Stomach (tissue), 9 donors: Measurements from ENCODE around the gene FBXW7. TPM values are rescaled to one million over a fixed set of nuclear protein-coding genes. Genes with fewer than 3 reads are reported as not detected.
A peak's percentile ranks its signal among the peaks of the same experiment; 100 is the strongest.

ENCODE experiments used
- DNase-seq, 2 donors: peaks; one replicate each; pipeline versions ENCODE4 v3.0.0 to v3.0.0-alpha.2; 2013 to 2019
- H3K27ac ChIP-seq, 5 donors: fragments of 200-600 bp in 4 of 5; sonication (generic) in 4 of 5; one replicate each; pipeline ENCODE4 v1.5.1; 2013 to 2019; ENCODE audit warnings: mild to moderate bottlenecking in 1 of 5, moderate library complexity in 1 of 5
- H3K27me3 ChIP-seq, 3 donors: fragments of 200-600 bp; sonication (generic); one replicate each; pipeline ENCODE4 v1.5.1; 2017 to 2019; ENCODE audit warnings: mixed run types in 1 of 3
- H3K36me3 ChIP-seq, 4 donors: fragments of 200-600 bp; sonication (generic); 1 replicate in 3 of 4; 2 replicates in 1 of 4; pipeline ENCODE4 v1.5.1; 2016 to 2019
- H3K4me1 ChIP-seq, 4 donors: fragments of 200-600 bp; sonication (generic); one replicate each; pipeline ENCODE4 v1.5.1; 2016 to 2019
- H3K4me3 ChIP-seq, 4 donors: fragments of 200-600 bp; sonication (generic) in 3 of 4; one replicate each; pipeline ENCODE4 v1.5.1; 2016 to 2019; ENCODE audit warnings: mild to moderate bottlenecking in 1 of 4
- H3K9me3 ChIP-seq, 4 donors: fragments of 200-600 bp; sonication (generic); one replicate each; pipeline ENCODE4 v1.5.1; 2016 to 2019
- EP300 ChIP-seq: sonication (generic); formaldehyde crosslinking; IDR thresholded peaks from one replicate; pipeline ENCODE4 v1.6.1; 2017; ENCODE audit warnings: antibody characterized with exemption
- POLR2A ChIP-seq, 4 donors: fragments of 450-650 bp; IDR thresholded peaks; one replicate each; pipeline ENCODE4 v1.6.1; 2016; ENCODE audit warnings: antibody characterized with exemption in 4 of 4, control low read depth in 2 of 4, mild to moderate bottlenecking in 1 of 4, moderate library complexity in 1 of 4
- POLR2AphosphoS5 ChIP-seq, 3 donors: sonication (generic); formaldehyde crosslinking; IDR thresholded peaks; one replicate each; pipeline ENCODE4 v1.6.1; 2016; ENCODE audit warnings: antibody characterized with exemption in 3 of 3
- WGBS, 5 donors: extraction: QIAGEN DNeasy Blood & Tissue Kit in 3 of 5; methylation state at CpG; one replicate each; pipeline versions ENCODE4 v1.1.5 to v1.1.7; 2013 to 2018; 5-methylcytosine and 5-hydroxymethylcytosine counted together
- intact Hi-C: fragments of 100-400 bp; cut with DNase I; formaldehyde crosslinking; loops from one replicate; pipeline ENCODE4 v1.15.1; 2023; ENCODE audit warnings: low total_unique reads
- polyA plus RNA-seq, 3 donors: library from polyadenylated mRNA; stranded (reverse); fragments of 200-250 nt; gene quantifications; one replicate each; pipeline ENCODE4 v1.2.3, GENCODE V29; 2013
- total RNA-seq, 5 donors: library from RNA; depleted of rRNA; stranded (reverse); fragments of >200 nt; gene quantifications; one replicate each; pipeline versions ENCODE4 v1.1.0 to v1.2.3, GENCODE V29; 2014 to 2016
- TF ChIP-seq, protein P1 (sequence below), 7 experiments: fragments of 450-650 bp in 4 of 7; fragments of 200-600 bp in 3 of 7; sonication (generic) in 3 of 7; IDR thresholded peaks; one replicate each; pipeline ENCODE4 v1.5.1; 2016 to 2019; ENCODE audit warnings: antibody characterized with exemption in 7 of 7, control low read depth in 2 of 7, mild to moderate bottlenecking in 1 of 7
- donor health status: healthy with polysubstance abuse.
- donor health status: Bipolar disorder and iron deficiency.
- donor health status: healthy.

The FBXW7 gene
- total and polyA plus RNA-seq, 8 donors = 8.7 to 119 (median 25.1) TPM

DNA sequence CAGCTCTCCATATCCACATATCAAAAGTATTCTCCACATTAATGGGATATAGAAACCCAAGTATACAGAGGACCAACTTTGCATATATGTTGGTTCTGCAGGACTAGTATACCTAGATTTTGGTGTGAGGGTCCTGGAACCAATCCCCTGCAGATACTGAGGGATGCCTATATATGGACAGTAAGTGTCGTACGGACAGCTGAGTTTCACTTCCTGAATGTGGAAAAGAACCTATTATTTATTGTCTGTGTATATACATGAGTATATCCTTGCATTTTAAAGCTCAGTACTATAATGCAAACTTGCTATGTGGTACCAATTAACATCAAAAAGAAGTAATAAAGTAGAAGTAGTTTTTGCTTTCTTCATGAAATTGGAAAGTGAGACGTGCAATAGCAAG, 101.9 kb downstream of the FBXW7 start:
- H3K9me3 ChIP-seq = no peaks in the 10 kb centered on the region
- intact Hi-C loops = no loop called here
- H3K4me1 ChIP-seq = peaks cover 0 to 12% (median 5%) of the 10 kb centered on the region in 4 donors
- H3K36me3 ChIP-seq = no peaks in the 10 kb centered on the region
- no peak for DNase-seq
- H3K27ac ChIP-seq = no peak overlapping the region
- WGBS, 5 donors = 88 to 93% (median 92%) methylated on average over 3 of the region's 3 CpGs
- H3K4me3 ChIP-seq = no peak overlapping the region
- TF ChIP-seq POLR2A (IDR thresholded peaks at IDR 0.05) = no peak
- TF ChIP-seq, protein P1, sequence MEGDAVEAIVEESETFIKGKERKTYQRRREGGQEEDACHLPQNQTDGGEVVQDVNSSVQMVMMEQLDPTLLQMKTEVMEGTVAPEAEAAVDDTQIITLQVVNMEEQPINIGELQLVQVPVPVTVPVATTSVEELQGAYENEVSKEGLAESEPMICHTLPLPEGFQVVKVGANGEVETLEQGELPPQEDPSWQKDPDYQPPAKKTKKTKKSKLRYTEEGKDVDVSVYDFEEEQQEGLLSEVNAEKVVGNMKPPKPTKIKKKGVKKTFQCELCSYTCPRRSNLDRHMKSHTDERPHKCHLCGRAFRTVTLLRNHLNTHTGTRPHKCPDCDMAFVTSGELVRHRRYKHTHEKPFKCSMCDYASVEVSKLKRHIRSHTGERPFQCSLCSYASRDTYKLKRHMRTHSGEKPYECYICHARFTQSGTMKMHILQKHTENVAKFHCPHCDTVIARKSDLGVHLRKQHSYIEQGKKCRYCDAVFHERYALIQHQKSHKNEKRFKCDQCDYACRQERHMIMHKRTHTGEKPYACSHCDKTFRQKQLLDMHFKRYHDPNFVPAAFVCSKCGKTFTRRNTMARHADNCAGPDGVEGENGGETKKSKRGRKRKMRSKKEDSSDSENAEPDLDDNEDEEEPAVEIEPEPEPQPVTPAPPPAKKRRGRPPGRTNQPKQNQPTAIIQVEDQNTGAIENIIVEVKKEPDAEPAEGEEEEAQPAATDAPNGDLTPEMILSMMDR (IDR thresholded peaks at IDR 0.05) = no peak
- TF ChIP-seq POLR2AphosphoS5 (IDR thresholded peaks at IDR 0.05) = no peak
- no peak for TF ChIP-seq EP300
- no peaks in the 10 kb centered on the region for H3K27me3 ChIP-seq

DNA sequence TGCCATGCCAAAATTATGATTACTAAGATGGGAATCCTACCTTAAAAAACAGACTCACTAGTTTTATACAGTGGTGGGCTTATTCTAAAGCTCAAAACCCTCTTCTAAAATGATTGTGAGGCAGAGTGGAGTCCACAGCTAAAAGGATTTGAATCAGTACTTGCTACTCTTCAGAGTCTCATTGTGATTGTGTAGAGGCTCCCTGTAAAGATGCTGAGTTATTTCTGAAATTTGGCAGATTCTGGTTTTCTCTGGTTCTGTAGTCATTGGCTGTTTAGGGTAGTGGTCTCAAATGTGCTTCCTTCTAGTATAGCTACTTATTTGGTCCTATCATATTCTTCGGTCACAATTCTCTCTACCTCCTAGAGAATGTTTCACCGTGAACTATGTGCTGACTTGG, 104.1 kb downstream of the FBXW7 start:
- H3K4me1 ChIP-seq = peaks cover 0 to 12% (median 5%) of the 10 kb centered on the region in 4 donors
- H3K4me3 ChIP-seq = no peak overlapping the region
- 95 to 100% (median 97%) methylated on average over 2 of the region's 2 CpGs for WGBS, 5 donors
- intact Hi-C loops = no loop called here
- no peaks in the 10 kb centered on the region for H3K36me3 ChIP-seq
- no peak for TF ChIP-seq POLR2A (IDR thresholded peaks at IDR 0.05)
- TF ChIP-seq EP300 = no peak
- TF ChIP-seq, protein P1 (IDR thresholded peaks at IDR 0.05) = no peak
- TF ChIP-seq POLR2AphosphoS5 (IDR thresholded peaks at IDR 0.05) = no peak
- DNase-seq = no peak
- H3K27ac ChIP-seq = no peak overlapping the region
- H3K9me3 ChIP-seq = no peaks in the 10 kb centered on the region
- no peaks in the 10 kb centered on the region for H3K27me3 ChIP-seq

DNA sequence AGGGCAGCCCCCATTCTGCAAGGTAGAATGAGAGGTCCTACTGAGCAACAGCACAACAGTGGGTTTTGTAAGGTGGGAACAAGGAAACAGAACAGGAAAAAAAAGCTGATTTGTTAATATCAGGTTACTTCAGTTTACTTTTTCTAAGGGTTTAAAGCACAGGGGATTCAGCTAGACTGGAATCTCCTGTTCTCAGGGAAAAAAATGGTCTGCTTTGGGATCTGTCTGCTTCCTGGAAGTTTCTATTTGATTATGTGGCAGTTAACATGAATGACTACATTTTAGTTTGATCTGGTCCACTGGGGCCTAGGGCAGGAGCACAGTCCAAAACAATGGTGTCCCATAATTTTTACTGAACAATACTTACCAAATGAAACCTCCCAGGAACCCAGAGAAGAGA, 104.6 kb downstream of the FBXW7 start:
- no peaks in the 10 kb centered on the region for H3K27me3 ChIP-seq
- TF ChIP-seq POLR2AphosphoS5 (IDR thresholded peaks at IDR 0.05) = no peak
- TF ChIP-seq, protein P1 (IDR thresholded peaks at IDR 0.05) = no peak
- no peak for TF ChIP-seq POLR2A (IDR thresholded peaks at IDR 0.05)
- no peak for TF ChIP-seq EP300
- intact Hi-C loops = no loop called here
- no peak overlapping the region for H3K27ac ChIP-seq
- peaks cover 0 to 14% (median 5%) of the 10 kb centered on the region in 4 donors for H3K4me1 ChIP-seq
- H3K9me3 ChIP-seq = no peaks in the 10 kb centered on the region
- H3K4me3 ChIP-seq = no peak overlapping the region
- no peaks in the 10 kb centered on the region for H3K36me3 ChIP-seq
- DNase-seq = peak in 1 of 2 donors; percentile 51

DNA sequence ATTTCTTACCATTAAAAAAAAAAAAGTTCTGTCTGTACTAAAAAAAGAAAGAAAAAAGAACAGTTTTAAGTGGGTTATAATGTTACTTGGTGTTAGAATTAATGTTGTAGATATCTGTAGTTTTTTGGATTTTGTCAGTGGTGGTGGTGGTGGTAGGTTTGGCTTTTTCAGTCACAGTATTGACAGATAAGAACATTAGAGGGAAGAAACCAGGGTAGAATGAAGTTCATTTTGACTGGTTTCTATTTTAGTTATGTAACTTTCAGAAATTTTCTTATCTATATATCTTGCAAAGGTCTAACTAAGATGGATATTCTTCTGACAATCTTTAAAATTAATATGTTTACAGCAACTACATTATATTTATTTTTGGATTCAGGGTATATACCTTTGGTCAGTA, 105.4 kb downstream of the FBXW7 start:
- Histone ChIP-seq H3K36me3 (no peaks in the 10 kb centered on the region), H3K9me3 (no peaks in the 10 kb centered on the region), H3K4me3 (no peak overlapping the region), H3K27me3 (no peaks in the 10 kb centered on the region), H3K4me1 (peaks cover 0 to 21% (median 8%) of the 10 kb centered on the region in 4 donors), H3K27ac (no peak overlapping the region)
- TF ChIP-seq, protein P1 (IDR thresholded peaks at IDR 0.05) = no peak
- no peak for TF ChIP-seq EP300
- TF ChIP-seq POLR2A (IDR thresholded peaks at IDR 0.05) = no peak
- no peak for TF ChIP-seq POLR2AphosphoS5 (IDR thresholded peaks at IDR 0.05)
- intact Hi-C loops = no loop called here
- DNase-seq = no peak
